Astrocyte of the cerebellum (primary cell): ENCODE data around the gene IDH3G.

ENCODE experiments used
- DNase-seq: peaks from one replicate; pipeline ENCODE4 v3.0.0-alpha.2; 2011; ENCODE audit warnings: low read depth
- H3K4me3 ChIP-seq: 2 replicates; pipeline ENCODE4 v1.5.1; 2011; ENCODE audit warnings: mild to moderate bottlenecking, low read depth, low read length, moderate library complexity
- CTCF ChIP-seq: IDR thresholded peaks from 2 replicates; pipeline ENCODE4 v1.5.1; 2012; ENCODE audit warnings: low read length, low read depth, moderate library complexity, mild to moderate bottlenecking; ENCODE audit errors: missing control alignments
- in situ Hi-C: cut with HindIII; loops from 2 replicates; pipeline ENCODE4 v1.10.0; 2017; ENCODE audit warnings: low sequenced_read_pairs

Gene IDH3G

GRCh38 chrX:153769865-153770600 is 24.1 kb downstream of the IDH3G start:
- TF ChIP-seq CTCF, result no peak
- H3K4me3 ChIP-seq, result no peak overlapping the region
- in situ Hi-C loops, result no loop called here
- no peak for DNase-seq

GRCh38 chrX:153769158-153769864 is 24.9 kb downstream of the IDH3G start:
- no peak for DNase-seq
- no peak overlapping the region for H3K4me3 ChIP-seq
- no peak for TF ChIP-seq CTCF
- in situ Hi-C loops, result no loop called here

GRCh38 chrX:153768311-153769157 is 25.6 kb downstream of the IDH3G start:
- no peak for TF ChIP-seq CTCF
- in situ Hi-C loops, result no loop called here
- DNase-seq, result no peak
- no peak overlapping the region for H3K4me3 ChIP-seq

GRCh38 chrX:153767674-153768055 is 26.5 kb downstream of the IDH3G start:
- no peak for DNase-seq
- no peak for TF ChIP-seq CTCF
- H3K4me3 ChIP-seq, result no peak overlapping the region
- in situ Hi-C loops, result no loop called here

- no peak overlapping the region for H3K4me3 ChIP-seq
- DNase-seq, result no peak
- no peak for TF ChIP-seq CTCF
- in situ Hi-C loops, result no loop called here
Observed at GRCh38 chrX:153766871-153767673, 27.1 kb downstream of the IDH3G start.

- in situ Hi-C loops, result no loop called here
- DNase-seq, result peak; percentile 27
- TF ChIP-seq CTCF, result no peak
- H3K4me3 ChIP-seq, result peak overlapping the region; percentile 34
Observed at GRCh38 chrX:153766098-153766817, 27.9 kb downstream of the IDH3G start.
